Stromal cell of bone marrow (primary cell): ENCODE results near the gene ACTL8.

Source experiments
- DNase-seq: peaks from one replicate; pipeline ENCODE4 v3.0.0-alpha.2; 2012; ENCODE audit warnings: low read depth

Gene ACTL8

GRCh38 chr1:17735348-17735747, 19.8 kb upstream of the ACTL8 start:
- DNase-seq: no peak

- DNase-seq: no peak
Observed at GRCh38 chr1:17735793-17736192, 19.3 kb upstream of the ACTL8 start.

- no peak for DNase-seq
Observed at GRCh38 chr1:17736625-17737024, 18.5 kb upstream of the ACTL8 start.

- no peak for DNase-seq
Observed at GRCh38 chr1:17739050-17739449, 16.1 kb upstream of the ACTL8 start.

GRCh38 chr1:17741052-17741451, 14.1 kb upstream of the ACTL8 start:
- DNase-seq: no peak

GRCh38 chr1:17742583-17742982, 12.6 kb upstream of the ACTL8 start:
- DNase-seq: peak; percentile 31

GRCh38 chr1:17743008-17743647, 12.0 kb upstream of the ACTL8 start:
- no peak for DNase-seq

GRCh38 chr1:17743925-17744324, 11.2 kb upstream of the ACTL8 start:
- DNase-seq: no peak

GRCh38 chr1:17744666-17745478, 10.3 kb upstream of the ACTL8 start:
- no peak for DNase-seq

- no peak for DNase-seq
Observed at GRCh38 chr1:17745479-17745955, 9.6 kb upstream of the ACTL8 start.

- DNase-seq: peak; percentile 25
Observed at GRCh38 chr1:17746281-17746680, 8.9 kb upstream of the ACTL8 start.

- DNase-seq: no peak
Observed at GRCh38 chr1:17746920-17747319, 8.2 kb upstream of the ACTL8 start.

GRCh38 chr1:17750333-17750732, 4.8 kb upstream of the ACTL8 start:
- DNase-seq: no peak

- no peak for DNase-seq
Observed at GRCh38 chr1:17752356-17752755, 2.8 kb upstream of the ACTL8 start.

GRCh38 chr1:17757426-17757825, 2.3 kb downstream of the ACTL8 start:
- no peak for DNase-seq

- no peak for DNase-seq
Observed at GRCh38 chr1:17759114-17759513, 4.0 kb downstream of the ACTL8 start.

- no peak for DNase-seq
Observed at GRCh38 chr1:17762313-17762712, 7.2 kb downstream of the ACTL8 start.

GRCh38 chr1:17763417-17763816, 8.3 kb downstream of the ACTL8 start:
- no peak for DNase-seq

GRCh38 chr1:17763995-17764394, 8.9 kb downstream of the ACTL8 start:
- no peak for DNase-seq

- no peak for DNase-seq
Observed at GRCh38 chr1:17764591-17764990, 9.5 kb downstream of the ACTL8 start.

- DNase-seq: peak; percentile 95
Observed at GRCh38 chr1:17765444-17766411, 10.6 kb downstream of the ACTL8 start.

GRCh38 chr1:17768651-17769241, 13.6 kb downstream of the ACTL8 start:
- DNase-seq: peak; percentile 84
